ENCODE data around the gene ERICH2.
"Not testable (repeated sequence)": the region's sequence is repeated elsewhere in the genome, so short reads cannot be mapped to it uniquely, and the experiment has no call there.

Gene ERICH2, protein sequence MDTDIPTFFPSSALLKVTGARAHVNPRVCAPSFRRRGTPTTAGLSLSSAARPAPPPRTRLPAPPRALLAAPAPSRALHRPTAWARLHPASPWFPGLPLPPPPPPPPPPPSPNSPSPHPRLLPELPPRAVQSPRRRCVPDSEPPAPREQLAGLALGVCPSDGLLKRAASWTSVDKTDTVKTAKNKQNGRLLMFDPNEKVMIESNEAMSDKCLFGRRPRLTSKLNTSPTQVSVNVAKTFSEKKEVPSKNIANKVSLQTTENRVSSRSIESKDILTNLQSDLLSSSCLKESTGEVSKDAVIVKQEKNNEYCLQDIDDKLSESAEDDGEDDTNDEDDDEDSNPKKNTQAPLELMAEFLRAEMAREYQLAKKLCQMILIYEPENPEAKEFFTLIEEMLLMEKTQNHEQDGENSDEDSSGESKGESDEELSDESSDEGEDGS

DNA sequence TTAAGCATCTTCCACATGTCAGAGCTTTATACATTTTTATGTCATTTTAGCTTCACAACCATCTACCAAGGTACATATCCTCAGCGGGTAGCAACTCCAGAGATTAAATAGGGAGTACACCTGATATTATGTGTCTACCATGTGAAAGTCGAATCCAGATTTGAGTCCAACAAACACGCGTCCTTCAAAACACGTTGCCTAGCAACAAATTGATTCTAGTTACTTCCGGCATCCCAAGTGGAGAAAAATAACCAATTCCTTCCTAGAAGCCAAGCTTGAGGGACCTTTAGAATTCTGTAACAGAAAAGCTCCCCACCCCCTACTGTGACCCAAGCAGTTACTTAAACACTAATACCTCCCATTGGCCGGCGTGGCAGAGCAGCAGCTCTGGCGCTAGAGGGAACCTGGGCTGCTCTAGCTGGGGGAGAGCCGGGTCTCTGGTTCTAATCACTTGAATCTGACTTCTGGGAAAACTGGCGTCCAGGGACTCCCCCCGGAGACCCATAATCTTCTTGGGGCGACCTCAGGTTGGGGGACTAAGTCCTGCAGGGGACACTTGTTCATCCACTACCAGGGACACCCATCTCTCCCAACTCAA is at the start of gene ERICH2:
ERICH2 (plus strand) TSS at position 371 of the 598 bp plus-strand sequence. CDS start 304 bp downstream, outside the sequence.
- H3K27me3 ChIP-seq (ENCODE audit: control insufficient read depth in 2 of 2, insufficient read depth in 2 of 2, low read length in 2 of 2): no peaks in the 10 kb centered on the region
- peak within 1 kb of the TSS; percentile 82 to 87 for H3K4me3 ChIP-seq (ENCODE audit: low read length in 2 of 2)
- H3K9me3 ChIP-seq (ENCODE audit: control insufficient read depth in 2 of 2, low read length in 2 of 2): no peaks in the 10 kb centered on the region
- no peaks in the 10 kb centered on the region for H3K36me3 ChIP-seq (ENCODE audit: control insufficient read depth in 2 of 2, insufficient read depth in 2 of 2, low read length in 2 of 2)
- H3K4me1 ChIP-seq (ENCODE audit: control insufficient read depth in 2 of 2, insufficient read depth in 2 of 2, low read length in 2 of 2): peaks cover 5 to 9% of the 10 kb centered on the region in 2 donors
- H3K9ac ChIP-seq (ENCODE audit: low read depth in 1 of 2, low read length in 2 of 2): peak within 1 kb of the TSS; percentile 72 to 75
- peak within 1 kb of the TSS; percentile 56 to 74 for H3K27ac ChIP-seq (ENCODE audit: low read depth in 2 of 2, low read length in 2 of 2)

- H3K27ac ChIP-seq (ENCODE audit: low read depth in 2 of 2, low read length in 2 of 2): no peak overlapping the region
- H3K27me3 ChIP-seq (ENCODE audit: control insufficient read depth in 2 of 2, insufficient read depth in 2 of 2, low read length in 2 of 2): peaks cover 3 to 10% of the 10 kb centered on the region in 2 donors
- H3K4me1 ChIP-seq (ENCODE audit: control insufficient read depth in 2 of 2, insufficient read depth in 2 of 2, low read length in 2 of 2): no peaks in the 10 kb centered on the region
- no peak overlapping the region for H3K4me3 ChIP-seq (ENCODE audit: low read length in 2 of 2)
- no peaks in the 10 kb centered on the region for H3K36me3 ChIP-seq (ENCODE audit: control insufficient read depth in 2 of 2, insufficient read depth in 2 of 2, low read length in 2 of 2)
- H3K9ac ChIP-seq (ENCODE audit: low read depth in 1 of 2, low read length in 2 of 2): no peak overlapping the region
- H3K9me3 ChIP-seq (ENCODE audit: control insufficient read depth in 2 of 2, low read length in 2 of 2): no peaks in the 10 kb centered on the region
Measured at GRCh38 chr2:170721678-170722077, 48.5 kb upstream of the ERICH2 start.

GRCh38 chr2:170722301-170722700 is 47.9 kb upstream of the ERICH2 start:
- peaks cover 3 to 6% of the 10 kb centered on the region in 2 donors for H3K27me3 ChIP-seq (ENCODE audit: control insufficient read depth in 2 of 2, insufficient read depth in 2 of 2, low read length in 2 of 2)

DNA sequence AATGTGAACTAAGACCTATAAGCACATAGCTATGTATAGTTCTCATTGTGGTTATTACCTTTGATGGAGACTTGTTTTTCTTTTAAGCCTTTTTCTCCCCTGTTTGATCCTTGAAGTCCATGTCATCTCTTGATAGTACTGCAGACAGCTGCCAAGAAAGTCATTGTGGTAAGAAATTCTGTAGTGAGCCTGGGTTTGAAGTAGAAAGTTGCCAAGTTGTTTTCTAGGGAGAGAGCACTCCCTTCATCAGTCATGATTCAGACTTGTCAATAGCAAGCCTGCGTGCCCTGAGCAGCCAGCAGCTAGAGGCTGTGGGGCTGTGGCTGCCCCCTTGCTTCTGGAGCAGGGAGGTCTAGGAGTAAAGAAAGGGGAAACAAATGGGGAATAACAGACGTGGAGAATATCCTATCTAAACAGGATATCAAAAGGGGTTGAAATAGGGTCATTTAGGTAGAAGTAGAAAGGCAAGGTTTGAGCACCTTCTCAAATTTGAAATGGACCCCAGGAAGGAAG is 46.7 kb upstream of the ERICH2 start:
- Histone ChIP-seq H3K9ac (ENCODE audit: low read depth in 1 of 2, low read length in 2 of 2) (no peak overlapping the region), H3K27me3 (ENCODE audit: control insufficient read depth in 2 of 2, insufficient read depth in 2 of 2, low read length in 2 of 2) (no peaks in the 10 kb centered on the region), H3K4me3 (ENCODE audit: low read length in 2 of 2) (no peak overlapping the region), H3K9me3 (ENCODE audit: control insufficient read depth in 2 of 2, low read length in 2 of 2) (no peaks in the 10 kb centered on the region), H3K4me1 (ENCODE audit: control insufficient read depth in 2 of 2, insufficient read depth in 2 of 2, low read length in 2 of 2) (no peaks in the 10 kb centered on the region), H3K36me3 (ENCODE audit: control insufficient read depth in 2 of 2, insufficient read depth in 2 of 2, low read length in 2 of 2) (no peaks in the 10 kb centered on the region), H3K27ac (ENCODE audit: low read depth in 2 of 2, low read length in 2 of 2) (no peak overlapping the region)

More at GRCh38 chr2:170722301-170722700, 47.9 kb upstream of the ERICH2 start:
- no peaks in the 10 kb centered on the region for H3K9me3 ChIP-seq (ENCODE audit: control insufficient read depth in 2 of 2, low read length in 2 of 2)
- H3K36me3 ChIP-seq (ENCODE audit: control insufficient read depth in 2 of 2, insufficient read depth in 2 of 2, low read length in 2 of 2): no peaks in the 10 kb centered on the region
- no peaks in the 10 kb centered on the region for H3K4me1 ChIP-seq (ENCODE audit: control insufficient read depth in 2 of 2, insufficient read depth in 2 of 2, low read length in 2 of 2)
- H3K9ac ChIP-seq (ENCODE audit: low read depth in 1 of 2, low read length in 2 of 2): no peak overlapping the region
- no peak overlapping the region for H3K27ac ChIP-seq (ENCODE audit: low read depth in 2 of 2, low read length in 2 of 2)
- H3K4me3 ChIP-seq (ENCODE audit: low read length in 2 of 2): no peak overlapping the region

- Histone ChIP-seq H3K4me1 (ENCODE audit: control insufficient read depth in 2 of 2, insufficient read depth in 2 of 2, low read length in 2 of 2) (no peaks in the 10 kb centered on the region), H3K4me3 (ENCODE audit: low read length in 2 of 2) (no peak overlapping the region), H3K36me3 (ENCODE audit: control insufficient read depth in 2 of 2, insufficient read depth in 2 of 2, low read length in 2 of 2) (no peaks in the 10 kb centered on the region), H3K9me3 (ENCODE audit: control insufficient read depth in 2 of 2, low read length in 2 of 2) (no peaks in the 10 kb centered on the region), H3K9ac (ENCODE audit: low read depth in 1 of 2, low read length in 2 of 2) (no peak overlapping the region), H3K27me3 (ENCODE audit: control insufficient read depth in 2 of 2, insufficient read depth in 2 of 2, low read length in 2 of 2) (no peaks in the 10 kb centered on the region), H3K27ac (ENCODE audit: low read depth in 2 of 2, low read length in 2 of 2) (no peak overlapping the region)
Measured at GRCh38 chr2:170733798-170734600, 36.2 kb upstream of the ERICH2 start.

DNA sequence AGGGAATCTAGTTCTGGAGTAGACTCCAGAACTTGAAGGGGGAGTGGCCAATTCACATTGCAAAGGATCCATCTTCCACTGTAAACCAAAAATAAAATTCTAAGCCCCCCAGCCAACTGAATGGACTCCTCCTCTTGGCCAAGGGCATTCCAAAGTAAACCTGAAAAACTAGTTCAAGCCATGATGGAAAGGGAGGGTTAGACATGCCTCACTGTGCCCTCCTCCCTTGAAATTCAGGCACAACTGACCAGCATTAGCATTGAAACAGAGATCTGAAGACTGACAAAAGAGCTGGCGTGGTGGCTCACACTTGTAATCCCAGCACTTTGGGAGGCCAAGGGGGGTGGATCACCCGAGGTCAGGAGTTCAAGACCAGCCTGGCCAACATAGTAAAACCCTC is 35.6 kb upstream of the ERICH2 start:
- not testable (repeated sequence) for H3K36me3 ChIP-seq (ENCODE audit: control insufficient read depth in 2 of 2, insufficient read depth in 2 of 2, low read length in 2 of 2); H3K27me3 ChIP-seq (ENCODE audit: control insufficient read depth in 2 of 2, insufficient read depth in 2 of 2, low read length in 2 of 2); H3K9me3 ChIP-seq (ENCODE audit: control insufficient read depth in 2 of 2, low read length in 2 of 2); H3K4me1 ChIP-seq (ENCODE audit: control insufficient read depth in 2 of 2, insufficient read depth in 2 of 2, low read length in 2 of 2); H3K4me3 ChIP-seq (ENCODE audit: low read length in 2 of 2); H3K27ac ChIP-seq (ENCODE audit: low read depth in 2 of 2, low read length in 2 of 2); H3K9ac ChIP-seq (ENCODE audit: low read depth in 1 of 2, low read length in 2 of 2)

DNA sequence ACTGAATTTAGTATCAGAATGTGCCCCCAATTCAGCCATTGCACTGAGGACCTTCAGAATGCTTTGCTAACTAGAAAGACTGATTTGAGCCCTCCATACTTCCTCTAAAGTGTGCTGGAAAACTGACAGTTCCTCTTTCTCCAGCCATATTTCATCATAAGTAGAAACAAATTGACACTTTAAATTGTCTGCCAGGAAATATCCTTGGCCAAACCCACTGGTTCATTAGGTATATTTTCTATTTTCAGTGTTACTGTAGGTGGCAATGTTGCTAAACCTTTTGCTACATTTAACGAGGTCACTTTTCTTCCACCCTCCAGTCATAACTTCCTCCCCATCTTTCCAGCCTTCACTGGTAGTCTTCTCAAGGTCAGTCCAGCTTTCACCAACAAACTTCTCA is 33.5 kb upstream of the ERICH2 start:
- Histone ChIP-seq H3K9me3 (ENCODE audit: control insufficient read depth in 2 of 2, low read length in 2 of 2) (no peaks in the 10 kb centered on the region), H3K4me1 (ENCODE audit: control insufficient read depth in 2 of 2, insufficient read depth in 2 of 2, low read length in 2 of 2) (no peaks in the 10 kb centered on the region), H3K9ac (ENCODE audit: low read depth in 1 of 2, low read length in 2 of 2) (no peak overlapping the region), H3K36me3 (ENCODE audit: control insufficient read depth in 2 of 2, insufficient read depth in 2 of 2, low read length in 2 of 2) (no peaks in the 10 kb centered on the region), H3K4me3 (ENCODE audit: low read length in 2 of 2) (no peak overlapping the region), H3K27me3 (ENCODE audit: control insufficient read depth in 2 of 2, insufficient read depth in 2 of 2, low read length in 2 of 2) (no peaks in the 10 kb centered on the region), H3K27ac (ENCODE audit: low read depth in 2 of 2, low read length in 2 of 2) (no peak overlapping the region)

DNA sequence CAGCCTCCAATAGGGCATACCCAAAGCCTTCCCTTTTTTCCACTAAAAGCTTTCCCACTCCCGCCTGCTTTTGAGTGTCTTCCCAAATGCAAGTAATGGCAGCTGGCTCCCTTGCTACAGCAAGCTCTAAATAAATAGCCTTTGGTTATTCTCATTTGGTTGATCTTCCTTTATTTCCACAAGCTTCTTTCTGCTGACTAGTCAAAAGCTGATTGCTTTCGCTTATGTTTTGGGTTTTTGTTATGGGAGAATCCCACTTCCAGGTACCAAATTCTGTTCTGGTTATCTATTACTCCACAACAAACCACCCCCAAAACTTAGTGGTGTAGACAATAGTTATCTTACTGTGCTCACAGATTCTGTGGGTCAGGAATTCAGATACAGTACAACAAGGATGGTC is 32.8 kb upstream of the ERICH2 start:
- Histone ChIP-seq H3K27ac (ENCODE audit: low read depth in 2 of 2, low read length in 2 of 2) (no peak overlapping the region), H3K4me1 (ENCODE audit: control insufficient read depth in 2 of 2, insufficient read depth in 2 of 2, low read length in 2 of 2) (no peaks in the 10 kb centered on the region), H3K9ac (ENCODE audit: low read depth in 1 of 2, low read length in 2 of 2) (no peak overlapping the region), H3K36me3 (ENCODE audit: control insufficient read depth in 2 of 2, insufficient read depth in 2 of 2, low read length in 2 of 2) (no peaks in the 10 kb centered on the region), H3K9me3 (ENCODE audit: control insufficient read depth in 2 of 2, low read length in 2 of 2) (no peaks in the 10 kb centered on the region), H3K4me3 (ENCODE audit: low read length in 2 of 2) (no peak overlapping the region), H3K27me3 (ENCODE audit: control insufficient read depth in 2 of 2, insufficient read depth in 2 of 2, low read length in 2 of 2) (no peaks in the 10 kb centered on the region)

DNA sequence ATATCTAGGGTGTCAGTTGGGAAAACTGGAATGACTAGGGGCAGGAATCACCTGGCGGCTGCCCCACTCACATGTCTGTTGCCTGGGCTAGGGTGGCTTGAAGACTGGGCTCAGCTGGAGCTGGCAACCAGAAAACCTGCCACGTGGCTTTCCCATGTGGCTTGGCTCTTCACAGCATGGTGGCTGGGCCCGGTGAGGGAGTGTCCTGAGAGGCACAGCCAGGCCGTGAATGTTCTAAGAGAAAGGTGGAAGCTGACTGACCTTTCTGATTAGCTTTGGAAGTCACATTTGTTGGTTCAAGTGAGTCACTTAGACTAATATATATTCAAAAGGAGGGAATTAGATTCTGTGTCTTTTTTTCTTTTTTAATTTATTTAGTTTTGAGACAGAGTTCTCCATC is 32.4 kb upstream of the ERICH2 start:
- H3K27ac ChIP-seq (ENCODE audit: low read depth in 2 of 2, low read length in 2 of 2): no peak overlapping the region
- H3K36me3 ChIP-seq (ENCODE audit: control insufficient read depth in 2 of 2, insufficient read depth in 2 of 2, low read length in 2 of 2): no peaks in the 10 kb centered on the region
- H3K4me1 ChIP-seq (ENCODE audit: control insufficient read depth in 2 of 2, insufficient read depth in 2 of 2, low read length in 2 of 2): no peaks in the 10 kb centered on the region
- H3K27me3 ChIP-seq (ENCODE audit: control insufficient read depth in 2 of 2, insufficient read depth in 2 of 2, low read length in 2 of 2): no peaks in the 10 kb centered on the region
- H3K9ac ChIP-seq (ENCODE audit: low read depth in 1 of 2, low read length in 2 of 2): no peak overlapping the region
- H3K4me3 ChIP-seq (ENCODE audit: low read length in 2 of 2): no peak overlapping the region
- no peaks in the 10 kb centered on the region for H3K9me3 ChIP-seq (ENCODE audit: control insufficient read depth in 2 of 2, low read length in 2 of 2)

GRCh38 chr2:170739048-170739447 is 31.1 kb upstream of the ERICH2 start:
- Histone ChIP-seq H3K27ac (ENCODE audit: low read depth in 2 of 2, low read length in 2 of 2) (no peak overlapping the region), H3K4me1 (ENCODE audit: control insufficient read depth in 2 of 2, insufficient read depth in 2 of 2, low read length in 2 of 2) (no peaks in the 10 kb centered on the region), H3K9ac (ENCODE audit: low read depth in 1 of 2, low read length in 2 of 2) (no peak overlapping the region), H3K36me3 (ENCODE audit: control insufficient read depth in 2 of 2, insufficient read depth in 2 of 2, low read length in 2 of 2) (no peaks in the 10 kb centered on the region), H3K9me3 (ENCODE audit: control insufficient read depth in 2 of 2, low read length in 2 of 2) (no peaks in the 10 kb centered on the region), H3K27me3 (ENCODE audit: control insufficient read depth in 2 of 2, insufficient read depth in 2 of 2, low read length in 2 of 2) (no peaks in the 10 kb centered on the region), H3K4me3 (ENCODE audit: low read length in 2 of 2) (no peak overlapping the region)
